GM23338 (cell line): ENCODE results near the gene SASH3. TPM values are rescaled to one million over a fixed set of nuclear protein-coding genes. Genes with fewer than 3 reads are reported as not detected.

Experiments used
- ATAC-seq: fragments of 200-7000 bp; cut with Tn5 transposase; 3 replicates; pipeline ENCODE4 v1.9.1; 2020
- DNase-seq: peaks from one replicate; pipeline ENCODE4 v3.0.0-alpha.2; 2015; ENCODE audit warnings: low spot score
- H2AFZ ChIP-seq: fragments of 200-600 bp; sonication (generic); 2 replicates; pipeline ENCODE4 v1.8.0; 2016; ENCODE audit warnings: antibody characterized with exemption, mild to moderate bottlenecking, moderate library complexity
- H3F3A ChIP-seq: fragments of 200-600 bp; sonication (generic); replicated peaks from 2 replicates; pipeline ENCODE4 v1.8.0; 2017; ENCODE audit warnings: antibody characterized with exemption, mixed run types, low read depth
- H3K27ac ChIP-seq: fragments of 200-600 bp; sonication (generic); 2 replicates; pipeline ENCODE4 v1.6.1; 2016; ENCODE audit warnings: low read depth
- H3K27me3 ChIP-seq: fragments of 200-600 bp; sonication (generic); 2 replicates; pipeline ENCODE4 v1.8.0; 2016; ENCODE audit warnings: mild to moderate bottlenecking, mixed run types, moderate library complexity; ENCODE audit not compliant: insufficient read depth
- H3K36me3 ChIP-seq: fragments of 200-600 bp; sonication (generic); 2 replicates; pipeline ENCODE4 v1.8.0; 2016; ENCODE audit warnings: mild to moderate bottlenecking; ENCODE audit not compliant: insufficient read depth
- H3K4me1 ChIP-seq: fragments of 200-600 bp; sonication (generic); 2 replicates; pipeline ENCODE4 v1.8.0; 2016; ENCODE audit warnings: mild to moderate bottlenecking, moderate library complexity; ENCODE audit not compliant: insufficient read depth
- H3K4me2 ChIP-seq: fragments of 200-600 bp; sonication (generic); 2 replicates; pipeline ENCODE4 v1.7.1; 2017; ENCODE audit warnings: mixed run types
- H3K4me3 ChIP-seq: fragments of 200-600 bp; sonication (generic); 2 replicates; pipeline ENCODE4 v1.6.1; 2016; ENCODE audit warnings: mixed run types
- H3K79me2 ChIP-seq: fragments of 200-600 bp; sonication (generic); replicated peaks from 2 replicates; pipeline ENCODE4 v1.8.0; 2017; ENCODE audit warnings: mild to moderate bottlenecking; ENCODE audit not compliant: insufficient read depth
- H3K9me2 ChIP-seq: fragments of 200-600 bp; sonication (generic); 2 replicates; pipeline ENCODE4 v1.8.0; 2017; ENCODE audit not compliant: insufficient read depth
- H4K20me1 ChIP-seq: fragments of 200-600 bp; sonication (generic); replicated peaks from 2 replicates; pipeline ENCODE4 v1.8.0; 2017; ENCODE audit warnings: mild to moderate bottlenecking; ENCODE audit not compliant: insufficient read depth
- H3K27ac Mint-ChIP-seq: 2 replicates; pipeline ENCODE4 v1.8.0; 2020; ENCODE audit warnings: inconsistent platforms, mild to moderate bottlenecking, moderate library complexity, mixed read lengths
- H3K27me3 Mint-ChIP-seq: 3 replicates; pipeline ENCODE4 v1.8.0; 2022; ENCODE audit warnings: low read depth, mild to moderate bottlenecking, moderate library complexity, mixed read lengths, inconsistent platforms; ENCODE audit not compliant: insufficient read depth, poor library complexity
- H3K36me3 Mint-ChIP-seq: 3 replicates; pipeline ENCODE4 v1.8.0; 2021; ENCODE audit warnings: low read depth, mild to moderate bottlenecking, inconsistent platforms, moderate library complexity, mixed read lengths
- H3K4me1 Mint-ChIP-seq: 3 replicates; pipeline ENCODE4 v1.8.0; 2020; ENCODE audit warnings: mild to moderate bottlenecking, inconsistent platforms, mixed read lengths
- H3K4me3 Mint-ChIP-seq: 3 replicates; pipeline ENCODE4 v1.8.0; 2021; ENCODE audit warnings: moderate library complexity, mild to moderate bottlenecking, inconsistent platforms, mixed read lengths
- H3K9me3 Mint-ChIP-seq: 3 replicates; pipeline ENCODE4 v1.8.0; 2020; ENCODE audit warnings: moderate library complexity, mild to moderate bottlenecking, inconsistent platforms, mixed read lengths
- CREB1 ChIP-seq: fragments of 250-450 bp; sonication (Bioruptor Pico); IDR thresholded peaks from 2 replicates; pipeline ENCODE4 v1.5.0; 2020; ENCODE audit warnings: low read depth, mild to moderate bottlenecking, moderate library complexity
- CTCF ChIP-seq, 2 experiments: fragments of 200-600 bp in 1 of 2; sonication (generic) in 1 of 2; conservative IDR thresholded peaks; 2 replicates each; pipeline versions ENCODE4 v1.5.1 to v1.6.1; 2016 to 2017; ENCODE audit warnings: antibody characterized with exemption in 2 of 2, low read depth in 2 of 2, mild to moderate bottlenecking in 2 of 2, moderate library complexity in 1 of 2
- ETS1 ChIP-seq: IDR thresholded peaks from 2 replicates; pipeline ENCODE4 v1.6.1; 2016; ENCODE audit warnings: antibody characterized with exemption
- EZH2 ChIP-seq: fragments of 200-600 bp; sonication (generic); IDR thresholded peaks from one replicate; pipeline ENCODE4 v1.8.0; 2017; ENCODE audit warnings: antibody characterized with exemption, mild to moderate bottlenecking, low read depth; ENCODE audit not compliant: unreplicated experiment
- EZH2phosphoT487 ChIP-seq: fragments of 200-600 bp; sonication (generic); IDR thresholded peaks from one replicate; pipeline ENCODE4 v1.8.1; 2018; ENCODE audit warnings: antibody characterized with exemption; ENCODE audit not compliant: unreplicated experiment
- JUNB ChIP-seq: IDR thresholded peaks from one replicate; pipeline ENCODE4 v1.6.1; 2016; ENCODE audit warnings: antibody characterized with exemption; ENCODE audit not compliant: unreplicated experiment
- NANOG ChIP-seq: IDR thresholded peaks from 2 replicates; pipeline ENCODE4 v1.6.1; 2016; ENCODE audit warnings: antibody characterized with exemption, borderline replicate concordance
- POLR2AphosphoS5 ChIP-seq: IDR thresholded peaks from 2 replicates; pipeline ENCODE4 v1.6.1; 2016; ENCODE audit warnings: antibody characterized with exemption, low read depth
- REST ChIP-seq: IDR thresholded peaks from one replicate; pipeline ENCODE4 v1.6.1; 2018; ENCODE audit warnings: antibody characterized with exemption; ENCODE audit not compliant: unreplicated experiment
- STAT1 ChIP-seq: IDR thresholded peaks from one replicate; pipeline ENCODE4 v1.6.1; 2016; ENCODE audit warnings: antibody characterized with exemption; ENCODE audit not compliant: unreplicated experiment
- ZNF114 ChIP-seq: fragments of 250-450 bp; sonication (Bioruptor Pico); IDR thresholded peaks from 2 replicates; pipeline ENCODE4 v1.5.0; 2020; ENCODE audit warnings: mild to moderate bottlenecking, moderate library complexity
- ZNF331 ChIP-seq: fragments of 250-450 bp; sonication (Bioruptor Pico); IDR thresholded peaks from 2 replicates; pipeline ENCODE4 v1.5.0; 2020; ENCODE audit warnings: low read depth, mild to moderate bottlenecking, moderate library complexity
- ZNF462 ChIP-seq: fragments of 250-450 bp; sonication (Bioruptor Pico); IDR thresholded peaks from 2 replicates; pipeline ENCODE4 v1.5.0; 2020; ENCODE audit warnings: mild to moderate bottlenecking, moderate library complexity
- polyA plus RNA-seq: library from polyadenylated mRNA; unstranded; fragments of >200 nt; fragmentation: Nextera tagmentation; extraction: Ambion mirVana; gene quantifications from 2 replicates; pipeline ENCODE4 v1.2.1, GENCODE V29; 2016
- total RNA-seq: library from RNA; depleted of rRNA; stranded (reverse); fragments of >200 nt; shearing (Covaris generic); gene quantifications from 2 replicates; pipeline ENCODE4 v1.2.3, GENCODE V29; 2014

SASH3 gene
- total and polyA plus RNA-seq, 2 experiments from 2014 or later = 0.18 TPM; not detected in 1

- Histone ChIP-seq H3K4me2 (no peak overlapping the region), H3K4me1 (no peaks in the 10 kb centered on the region), H3K27ac (no peak overlapping the region), H3K4me3 (no peak overlapping the region), H2AFZ (no peak overlapping the region), H3K79me2 (no peaks in the 10 kb centered on the region), H3F3A (no peaks in the 10 kb centered on the region), H4K20me1 (no peaks in the 10 kb centered on the region), H3K36me3 (no peaks in the 10 kb centered on the region), H3K9me2 (no peaks in the 10 kb centered on the region), H3K27me3 (no peaks in the 10 kb centered on the region)
- Mint-ChIP-seq H3K4me1 (no peaks in the 10 kb centered on the region), H3K36me3 (no peaks in the 10 kb centered on the region), H3K4me3 (no peak overlapping the region), H3K9me3 (no peaks in the 10 kb centered on the region), H3K27me3 (peaks cover 6% of the 10 kb centered on the region), H3K27ac (no peak overlapping the region)
- no peak for TF ChIP-seq POLR2AphosphoS5
- TF ChIP-seq ETS1 = no peak
- no peak for TF ChIP-seq EZH2phosphoT487
- TF ChIP-seq EZH2 = no peak
- no peak for TF ChIP-seq ZNF331 (CRISPR knock-in tag)
- TF ChIP-seq NANOG = no peak
- TF ChIP-seq CREB1 = no peak
- TF ChIP-seq ZNF462 (CRISPR knock-in tag) = no peak
- no peak for TF ChIP-seq CTCF (conservative IDR thresholded peaks at IDR 0.05; ENCODE audit: low read depth in 2 of 2)
- TF ChIP-seq ZNF114 = no peak
- no peak for TF ChIP-seq JUNB
- no peak for TF ChIP-seq REST
- TF ChIP-seq STAT1 = no peak
- DNase-seq (no peak), ATAC-seq (no peak)
Observed at GRCh38 chrX:129762448-129762847, 17.3 kb upstream of the SASH3 start.
